ENCODE measurements around the gene RBMS1.

DNA sequence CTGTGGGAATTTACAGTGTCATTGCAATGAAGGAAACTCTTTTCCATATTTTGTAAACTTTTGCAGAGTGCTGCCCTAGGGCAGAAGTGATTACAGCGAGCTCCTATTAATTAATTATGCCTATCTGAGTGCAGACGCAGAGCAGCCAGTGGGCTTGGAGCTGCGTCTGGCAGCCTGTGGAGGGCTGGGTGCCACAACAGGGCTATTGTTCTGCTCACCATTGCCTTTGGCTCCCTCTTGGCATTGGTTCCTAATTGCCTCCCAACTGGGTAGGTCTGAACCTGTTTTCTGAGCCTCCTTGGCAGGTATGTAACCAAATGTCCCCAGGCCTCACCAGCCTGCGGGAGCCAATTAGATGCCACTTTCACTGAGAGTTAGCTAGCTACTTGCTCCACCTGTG is 267.9 kb downstream of the RBMS1 start:
- TF ChIP-seq CTCF (IDR thresholded peaks at IDR 0.05 in 4 of 5, conservative IDR thresholded peaks at IDR 0.05 in 1 of 5) (no peak), POLR2A (IDR thresholded peaks at IDR 0.05) (no peak)
